HepG2 (cell line): ENCODE measurements around the gene KIAA1755. TPM values are rescaled to one million over a fixed set of nuclear protein-coding genes. Genes with fewer than 3 reads are reported as not detected.

Experiments
- ARID3A ChIP-seq: IDR thresholded peaks from 2 replicates; pipeline ENCODE4 v1.6.1; 2012; ENCODE audit warnings: low read depth, low read length, improper control_type of control experiment
- CREM ChIP-seq, 2 experiments: sonication (generic) in 1 of 2; formaldehyde crosslinking in 1 of 2; IDR thresholded peaks; 2 replicates each; pipeline versions ENCODE4 v1.4.0 to v1.6.1; 2016 to 2020; ENCODE audit warnings: antibody characterized with exemption in 1 of 2, mild to moderate bottlenecking in 1 of 2, missing genetic modification reagents in 1 of 2
- ETS1 ChIP-seq: sonication (generic); formaldehyde crosslinking; IDR thresholded peaks from 2 replicates; pipeline ENCODE4 v1.4.0; 2020; ENCODE audit warnings: missing genetic modification reagents
- HMG20A ChIP-seq: IDR thresholded peaks from 2 replicates; pipeline ENCODE4 v1.6.1; 2016; ENCODE audit warnings: borderline replicate concordance
- HMGXB3 ChIP-seq: sonication (generic); formaldehyde crosslinking; IDR thresholded peaks from 2 replicates; pipeline ENCODE4 v1.4.0; 2020; ENCODE audit warnings: missing genetic modification reagents, borderline replicate concordance
- KLF16 ChIP-seq, 2 experiments: sonication (generic) in 1 of 2; formaldehyde crosslinking in 1 of 2; IDR thresholded peaks; 2 replicates each; pipeline versions ENCODE4 v1.6.1 to v1.8.0; 2016 to 2023; ENCODE audit warnings: missing genetic modification reagents in 2 of 2, missing compliant biosample characterization in 1 of 2
- KMT2A ChIP-seq: sonication (generic); formaldehyde crosslinking; IDR thresholded peaks from 2 replicates; pipeline ENCODE4 v1.4.0; 2020; ENCODE audit warnings: missing genetic modification reagents
- PCBP2 ChIP-seq: fragments of 200-400 bp; formaldehyde crosslinking; optimal IDR thresholded peaks from 2 replicates; pipeline ENCODE3; 2018; ENCODE audit warnings: low read length, low read depth; ENCODE audit not compliant: poor library complexity, severe bottlenecking
- SNAPC2 ChIP-seq: sonication (generic); formaldehyde crosslinking; IDR thresholded peaks from 2 replicates; pipeline ENCODE4 v1.8.1; 2022; ENCODE audit warnings: mild to moderate bottlenecking, missing genetic modification reagents
- SP140L ChIP-seq: sonication (generic); formaldehyde crosslinking; IDR thresholded peaks from 2 replicates; pipeline ENCODE4 v1.4.0; 2020; ENCODE audit warnings: missing genetic modification reagents, borderline replicate concordance
- TCF7L2 ChIP-seq: IDR thresholded peaks from 2 replicates; pipeline ENCODE4 v1.6.1; 2011; ENCODE audit warnings: mild to moderate bottlenecking, low read depth, low read length, moderate library complexity
- ZBTB26 ChIP-seq: IDR thresholded peaks from 2 replicates; pipeline ENCODE4 v1.6.1; 2016; ENCODE audit warnings: missing compliant biosample characterization, missing genetic modification reagents, borderline replicate concordance
- ZNF260 ChIP-seq: sonication (generic); formaldehyde crosslinking; IDR thresholded peaks from 2 replicates; pipeline ENCODE4 v1.4.0; 2020; ENCODE audit warnings: missing genetic modification reagents, low read depth, mild to moderate bottlenecking, borderline replicate concordance
- ZNF382 ChIP-seq: sonication (generic); formaldehyde crosslinking; IDR thresholded peaks from 2 replicates; pipeline ENCODE4 v1.5.0; 2020; ENCODE audit warnings: missing genetic modification reagents, mild to moderate bottlenecking, borderline replicate concordance
- ZNF496 ChIP-seq: sonication (generic); formaldehyde crosslinking; IDR thresholded peaks from 2 replicates; pipeline ENCODE4 v1.8.1; 2023; ENCODE audit warnings: mild to moderate bottlenecking, moderate library complexity, missing genetic modification reagents; ENCODE audit not compliant: insufficient replicate concordance
- ZNF569 ChIP-seq: sonication (generic); formaldehyde crosslinking; IDR thresholded peaks from 2 replicates; pipeline ENCODE4 v1.5.0; 2020; ENCODE audit warnings: mild to moderate bottlenecking, missing genetic modification reagents, moderate library complexity, borderline replicate concordance
- ZNF598 ChIP-seq: sonication (generic); formaldehyde crosslinking; IDR thresholded peaks from 2 replicates; pipeline ENCODE4 v1.5.1; 2020; ENCODE audit warnings: mild to moderate bottlenecking, missing genetic modification reagents, borderline replicate concordance
- ZNF670 ChIP-seq: sonication (generic); formaldehyde crosslinking; IDR thresholded peaks from 2 replicates; pipeline ENCODE4 v1.8.0; 2022; ENCODE audit warnings: mild to moderate bottlenecking, missing genetic modification reagents, borderline replicate concordance
- ZNF75D ChIP-seq: sonication (generic); formaldehyde crosslinking; IDR thresholded peaks from 2 replicates; pipeline ENCODE4 v1.8.1; 2023; ENCODE audit warnings: missing genetic modification reagents, mild to moderate bottlenecking, borderline replicate concordance
- polyA plus RNA-seq, 8 experiments: library from polyadenylated mRNA; depleted of rRNA in 3 of 8; stranded (reverse) in 7 of 8; unstranded in 1 of 8; fragments of >200 nt; fragmentation: Illumina TruSeq in 4 of 8; extraction: Trizol in 4 of 8; gene quantifications; 2 replicates each; pipeline versions ENCODE4 v1.2.1 to v1.2.3, GENCODE V29; 2011 to 2016; ENCODE audit warnings: low read depth in 4 of 8, missing spikeins in 1 of 8, mixed read lengths in 1 of 8; ENCODE audit not compliant: insufficient read depth in 1 of 8
- total RNA-seq, 5 experiments: library from RNA; depleted of rRNA; stranded (reverse); fragments of >200 nt; fragmentation: Illumina TruSeq; extraction: Trizol; gene quantifications; 2 replicates each; pipeline ENCODE4 v1.2.3, GENCODE V29; 2016; ENCODE audit warnings: low read depth in 1 of 5

KIAA1755 gene
- total and polyA plus RNA-seq, 2 of the 13 experiments (the other 11 are each of a cell fraction or from before 2014, with no cell fraction given), result 0.04 TPM; not detected in 1

- TF ChIP-seq ZNF569 (CRISPR knock-in tag) (no peak), ARID3A (no peak), SNAPC2 (CRISPR knock-in tag) (no peak), TCF7L2 (no peak), ZNF496 (CRISPR knock-in tag) (no peak), SP140L (CRISPR knock-in tag) (no peak), ZBTB26 (CRISPR knock-in tag) (no peak), ZNF75D (CRISPR knock-in tag) (no peak), KLF16 (CRISPR knock-in tag; IDR thresholded peaks at IDR 0.05) (no peak), ZNF382 (CRISPR knock-in tag) (no peak), ZNF598 (CRISPR knock-in tag) (peak; percentile 34; the same call in 1 of the 2 replicates), ZNF670 (no peak), PCBP2 (no peak), ZNF260 (CRISPR knock-in tag) (no peak), CREM (IDR thresholded peaks at IDR 0.05) (no peak), CREM (CRISPR knock-in tag; IDR thresholded peaks at IDR 0.05) (no peak), HMG20A (CRISPR knock-in tag) (peak; percentile 14; the same call in 1 of the 2 replicates), HMGXB3 (no peak), KMT2A (CRISPR knock-in tag) (no peak), ETS1 (no peak)
Observed at GRCh38 chr20:38173237-38174156, 87.0 kb downstream of the KIAA1755 start (continued).
